GM23338 (cell line): Measurements from ENCODE around the gene TMEM250.

Source experiments
- CREB1 ChIP-seq: fragments of 250-450 bp; sonication (Bioruptor Pico); IDR thresholded peaks from 2 replicates; pipeline ENCODE4 v1.5.0; 2020; ENCODE audit warnings: low read depth, mild to moderate bottlenecking, moderate library complexity
- EZH2 ChIP-seq: fragments of 200-600 bp; sonication (generic); IDR thresholded peaks from one replicate; pipeline ENCODE4 v1.8.0; 2017; ENCODE audit warnings: antibody characterized with exemption, mild to moderate bottlenecking, low read depth; ENCODE audit not compliant: unreplicated experiment
- EZH2phosphoT487 ChIP-seq: fragments of 200-600 bp; sonication (generic); IDR thresholded peaks from one replicate; pipeline ENCODE4 v1.8.1; 2018; ENCODE audit warnings: antibody characterized with exemption; ENCODE audit not compliant: unreplicated experiment
- JUNB ChIP-seq: IDR thresholded peaks from one replicate; pipeline ENCODE4 v1.6.1; 2016; ENCODE audit warnings: antibody characterized with exemption; ENCODE audit not compliant: unreplicated experiment
- NANOG ChIP-seq: IDR thresholded peaks from 2 replicates; pipeline ENCODE4 v1.6.1; 2016; ENCODE audit warnings: antibody characterized with exemption, borderline replicate concordance
- POLR2AphosphoS5 ChIP-seq: IDR thresholded peaks from 2 replicates; pipeline ENCODE4 v1.6.1; 2016; ENCODE audit warnings: antibody characterized with exemption, low read depth
- STAT1 ChIP-seq: IDR thresholded peaks from one replicate; pipeline ENCODE4 v1.6.1; 2016; ENCODE audit warnings: antibody characterized with exemption; ENCODE audit not compliant: unreplicated experiment
- ZNF114 ChIP-seq: fragments of 250-450 bp; sonication (Bioruptor Pico); IDR thresholded peaks from 2 replicates; pipeline ENCODE4 v1.5.0; 2020; ENCODE audit warnings: mild to moderate bottlenecking, moderate library complexity
- TF ChIP-seq, protein P1 (sequence below), 2 experiments: fragments of 200-600 bp in 1 of 2; sonication (generic) in 1 of 2; conservative IDR thresholded peaks; 2 replicates each; pipeline versions ENCODE4 v1.5.1 to v1.6.1; 2016 to 2017; ENCODE audit warnings: antibody characterized with exemption in 2 of 2, low read depth in 2 of 2, mild to moderate bottlenecking in 2 of 2, moderate library complexity in 1 of 2
- TF ChIP-seq, protein P2 (sequence below): IDR thresholded peaks from one replicate; pipeline ENCODE4 v1.6.1; 2018; ENCODE audit warnings: antibody characterized with exemption; ENCODE audit not compliant: unreplicated experiment
- TF ChIP-seq, protein P3 (sequence below): IDR thresholded peaks from 2 replicates; pipeline ENCODE4 v1.6.1; 2016; ENCODE audit warnings: antibody characterized with exemption
- TF ChIP-seq, protein P4 (sequence below): fragments of 250-450 bp; sonication (Bioruptor Pico); IDR thresholded peaks from 2 replicates; pipeline ENCODE4 v1.5.0; 2020; ENCODE audit warnings: mild to moderate bottlenecking, moderate library complexity

DNA sequence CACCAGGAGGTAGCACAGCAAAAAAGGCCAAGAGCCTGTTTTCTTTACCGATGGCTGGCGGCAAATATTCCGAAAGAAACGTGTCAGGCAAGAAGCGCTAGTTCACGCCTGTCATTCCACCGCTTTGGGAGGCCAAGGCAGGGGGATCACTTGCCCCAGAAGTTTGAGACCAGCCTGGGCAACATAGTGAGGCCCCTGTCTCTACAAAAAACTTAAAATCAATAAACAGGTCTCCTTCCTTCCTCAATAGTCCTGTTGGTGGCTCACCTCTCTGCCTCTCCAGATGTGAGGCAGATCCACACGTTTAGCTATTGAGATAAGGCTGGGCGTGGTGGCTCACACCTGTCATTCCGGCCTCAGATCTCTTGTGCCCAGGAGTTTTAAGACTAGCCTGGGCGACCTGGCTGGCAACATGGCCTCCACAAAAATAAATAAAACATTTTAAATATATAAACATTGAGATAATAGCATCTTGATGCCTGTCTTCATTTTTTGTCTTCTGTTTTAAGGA is 1.3 kb upstream of the TMEM250 start:
- TF ChIP-seq, protein P1, sequence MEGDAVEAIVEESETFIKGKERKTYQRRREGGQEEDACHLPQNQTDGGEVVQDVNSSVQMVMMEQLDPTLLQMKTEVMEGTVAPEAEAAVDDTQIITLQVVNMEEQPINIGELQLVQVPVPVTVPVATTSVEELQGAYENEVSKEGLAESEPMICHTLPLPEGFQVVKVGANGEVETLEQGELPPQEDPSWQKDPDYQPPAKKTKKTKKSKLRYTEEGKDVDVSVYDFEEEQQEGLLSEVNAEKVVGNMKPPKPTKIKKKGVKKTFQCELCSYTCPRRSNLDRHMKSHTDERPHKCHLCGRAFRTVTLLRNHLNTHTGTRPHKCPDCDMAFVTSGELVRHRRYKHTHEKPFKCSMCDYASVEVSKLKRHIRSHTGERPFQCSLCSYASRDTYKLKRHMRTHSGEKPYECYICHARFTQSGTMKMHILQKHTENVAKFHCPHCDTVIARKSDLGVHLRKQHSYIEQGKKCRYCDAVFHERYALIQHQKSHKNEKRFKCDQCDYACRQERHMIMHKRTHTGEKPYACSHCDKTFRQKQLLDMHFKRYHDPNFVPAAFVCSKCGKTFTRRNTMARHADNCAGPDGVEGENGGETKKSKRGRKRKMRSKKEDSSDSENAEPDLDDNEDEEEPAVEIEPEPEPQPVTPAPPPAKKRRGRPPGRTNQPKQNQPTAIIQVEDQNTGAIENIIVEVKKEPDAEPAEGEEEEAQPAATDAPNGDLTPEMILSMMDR (conservative IDR thresholded peaks at IDR 0.05; ENCODE audit: low read depth in 2 of 2), result no peak
- TF ChIP-seq EZH2 (no peak), CREB1 (CRISPR knock-in tag) (no peak), POLR2AphosphoS5 (no peak), EZH2phosphoT487 (no peak), JUNB (no peak), NANOG (no peak), STAT1 (no peak), ZNF114 (CRISPR knock-in tag) (no peak)
- TF ChIP-seq, protein P2, sequence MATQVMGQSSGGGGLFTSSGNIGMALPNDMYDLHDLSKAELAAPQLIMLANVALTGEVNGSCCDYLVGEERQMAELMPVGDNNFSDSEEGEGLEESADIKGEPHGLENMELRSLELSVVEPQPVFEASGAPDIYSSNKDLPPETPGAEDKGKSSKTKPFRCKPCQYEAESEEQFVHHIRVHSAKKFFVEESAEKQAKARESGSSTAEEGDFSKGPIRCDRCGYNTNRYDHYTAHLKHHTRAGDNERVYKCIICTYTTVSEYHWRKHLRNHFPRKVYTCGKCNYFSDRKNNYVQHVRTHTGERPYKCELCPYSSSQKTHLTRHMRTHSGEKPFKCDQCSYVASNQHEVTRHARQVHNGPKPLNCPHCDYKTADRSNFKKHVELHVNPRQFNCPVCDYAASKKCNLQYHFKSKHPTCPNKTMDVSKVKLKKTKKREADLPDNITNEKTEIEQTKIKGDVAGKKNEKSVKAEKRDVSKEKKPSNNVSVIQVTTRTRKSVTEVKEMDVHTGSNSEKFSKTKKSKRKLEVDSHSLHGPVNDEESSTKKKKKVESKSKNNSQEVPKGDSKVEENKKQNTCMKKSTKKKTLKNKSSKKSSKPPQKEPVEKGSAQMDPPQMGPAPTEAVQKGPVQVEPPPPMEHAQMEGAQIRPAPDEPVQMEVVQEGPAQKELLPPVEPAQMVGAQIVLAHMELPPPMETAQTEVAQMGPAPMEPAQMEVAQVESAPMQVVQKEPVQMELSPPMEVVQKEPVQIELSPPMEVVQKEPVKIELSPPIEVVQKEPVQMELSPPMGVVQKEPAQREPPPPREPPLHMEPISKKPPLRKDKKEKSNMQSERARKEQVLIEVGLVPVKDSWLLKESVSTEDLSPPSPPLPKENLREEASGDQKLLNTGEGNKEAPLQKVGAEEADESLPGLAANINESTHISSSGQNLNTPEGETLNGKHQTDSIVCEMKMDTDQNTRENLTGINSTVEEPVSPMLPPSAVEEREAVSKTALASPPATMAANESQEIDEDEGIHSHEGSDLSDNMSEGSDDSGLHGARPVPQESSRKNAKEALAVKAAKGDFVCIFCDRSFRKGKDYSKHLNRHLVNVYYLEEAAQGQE, result no peak
- TF ChIP-seq, protein P3, sequence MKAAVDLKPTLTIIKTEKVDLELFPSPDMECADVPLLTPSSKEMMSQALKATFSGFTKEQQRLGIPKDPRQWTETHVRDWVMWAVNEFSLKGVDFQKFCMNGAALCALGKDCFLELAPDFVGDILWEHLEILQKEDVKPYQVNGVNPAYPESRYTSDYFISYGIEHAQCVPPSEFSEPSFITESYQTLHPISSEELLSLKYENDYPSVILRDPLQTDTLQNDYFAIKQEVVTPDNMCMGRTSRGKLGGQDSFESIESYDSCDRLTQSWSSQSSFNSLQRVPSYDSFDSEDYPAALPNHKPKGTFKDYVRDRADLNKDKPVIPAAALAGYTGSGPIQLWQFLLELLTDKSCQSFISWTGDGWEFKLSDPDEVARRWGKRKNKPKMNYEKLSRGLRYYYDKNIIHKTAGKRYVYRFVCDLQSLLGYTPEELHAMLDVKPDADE, result no peak
- TF ChIP-seq, protein P4, sequence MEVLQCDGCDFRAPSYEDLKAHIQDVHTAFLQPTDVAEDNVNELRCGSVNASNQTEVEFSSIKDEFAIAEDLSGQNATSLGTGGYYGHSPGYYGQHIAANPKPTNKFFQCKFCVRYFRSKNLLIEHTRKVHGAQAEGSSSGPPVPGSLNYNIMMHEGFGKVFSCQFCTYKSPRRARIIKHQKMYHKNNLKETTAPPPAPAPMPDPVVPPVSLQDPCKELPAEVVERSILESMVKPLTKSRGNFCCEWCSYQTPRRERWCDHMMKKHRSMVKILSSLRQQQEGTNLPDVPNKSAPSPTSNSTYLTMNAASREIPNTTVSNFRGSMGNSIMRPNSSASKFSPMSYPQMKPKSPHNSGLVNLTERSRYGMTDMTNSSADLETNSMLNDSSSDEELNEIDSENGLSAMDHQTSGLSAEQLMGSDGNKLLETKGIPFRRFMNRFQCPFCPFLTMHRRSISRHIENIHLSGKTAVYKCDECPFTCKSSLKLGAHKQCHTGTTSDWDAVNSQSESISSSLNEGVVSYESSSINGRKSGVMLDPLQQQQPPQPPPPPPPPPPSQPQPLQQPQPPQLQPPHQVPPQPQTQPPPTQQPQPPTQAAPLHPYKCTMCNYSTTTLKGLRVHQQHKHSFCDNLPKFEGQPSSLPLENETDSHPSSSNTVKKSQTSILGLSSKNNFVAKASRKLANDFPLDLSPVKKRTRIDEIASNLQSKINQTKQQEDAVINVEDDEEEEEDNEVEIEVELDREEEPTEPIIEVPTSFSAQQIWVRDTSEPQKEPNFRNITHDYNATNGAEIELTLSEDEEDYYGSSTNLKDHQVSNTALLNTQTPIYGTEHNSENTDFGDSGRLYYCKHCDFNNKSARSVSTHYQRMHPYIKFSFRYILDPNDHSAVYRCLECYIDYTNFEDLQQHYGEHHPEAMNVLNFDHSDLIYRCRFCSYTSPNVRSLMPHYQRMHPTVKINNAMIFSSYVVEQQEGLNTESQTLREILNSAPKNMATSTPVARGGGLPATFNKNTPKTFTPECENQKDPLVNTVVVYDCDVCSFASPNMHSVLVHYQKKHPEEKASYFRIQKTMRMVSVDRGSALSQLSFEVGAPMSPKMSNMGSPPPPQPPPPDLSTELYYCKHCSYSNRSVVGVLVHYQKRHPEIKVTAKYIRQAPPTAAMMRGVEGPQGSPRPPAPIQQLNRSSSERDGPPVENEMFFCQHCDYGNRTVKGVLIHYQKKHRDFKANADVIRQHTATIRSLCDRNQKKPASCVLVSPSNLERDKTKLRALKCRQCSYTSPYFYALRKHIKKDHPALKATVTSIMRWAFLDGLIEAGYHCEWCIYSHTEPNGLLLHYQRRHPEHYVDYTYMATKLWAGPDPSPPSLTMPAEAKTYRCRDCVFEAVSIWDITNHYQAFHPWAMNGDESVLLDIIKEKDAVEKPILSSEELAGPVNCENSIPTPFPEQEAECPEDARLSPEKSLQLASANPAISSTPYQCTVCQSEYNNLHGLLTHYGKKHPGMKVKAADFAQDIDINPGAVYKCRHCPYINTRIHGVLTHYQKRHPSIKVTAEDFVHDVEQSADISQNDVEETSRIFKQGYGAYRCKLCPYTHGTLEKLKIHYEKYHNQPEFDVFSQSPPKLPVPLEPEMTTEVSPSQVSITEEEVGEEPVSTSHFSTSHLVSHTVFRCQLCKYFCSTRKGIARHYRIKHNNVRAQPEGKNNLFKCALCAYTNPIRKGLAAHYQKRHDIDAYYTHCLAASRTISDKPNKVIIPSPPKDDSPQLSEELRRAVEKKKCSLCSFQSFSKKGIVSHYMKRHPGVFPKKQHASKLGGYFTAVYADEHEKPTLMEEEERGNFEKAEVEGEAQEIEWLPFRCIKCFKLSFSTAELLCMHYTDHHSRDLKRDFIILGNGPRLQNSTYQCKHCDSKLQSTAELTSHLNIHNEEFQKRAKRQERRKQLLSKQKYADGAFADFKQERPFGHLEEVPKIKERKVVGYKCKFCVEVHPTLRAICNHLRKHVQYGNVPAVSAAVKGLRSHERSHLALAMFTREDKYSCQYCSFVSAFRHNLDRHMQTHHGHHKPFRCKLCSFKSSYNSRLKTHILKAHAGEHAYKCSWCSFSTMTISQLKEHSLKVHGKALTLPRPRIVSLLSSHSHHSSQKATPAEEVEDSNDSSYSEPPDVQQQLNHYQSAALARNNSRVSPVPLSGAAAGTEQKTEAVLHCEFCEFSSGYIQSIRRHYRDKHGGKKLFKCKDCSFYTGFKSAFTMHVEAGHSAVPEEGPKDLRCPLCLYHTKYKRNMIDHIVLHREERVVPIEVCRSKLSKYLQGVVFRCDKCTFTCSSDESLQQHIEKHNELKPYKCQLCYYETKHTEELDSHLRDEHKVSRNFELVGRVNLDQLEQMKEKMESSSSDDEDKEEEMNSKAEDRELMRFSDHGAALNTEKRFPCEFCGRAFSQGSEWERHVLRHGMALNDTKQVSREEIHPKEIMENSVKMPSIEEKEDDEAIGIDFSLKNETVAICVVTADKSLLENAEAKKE, result no peak
